Right atrium auricular region (tissue), 2 donors: Measurements from ENCODE around the gene GLRX2. TPM values are rescaled to one million over a fixed set of nuclear protein-coding genes. Genes with fewer than 3 reads are reported as not detected.
A peak's percentile ranks its signal among the peaks of the same experiment; 100 is the strongest.

Experiments
- DNase-seq: peaks from one replicate; pipeline ENCODE4 v3.0.0-alpha.2; 2019; ENCODE audit warnings: low spot score
- H3K27ac ChIP-seq, 2 donors: fragments of 200-600 bp; sonication (generic); 1 replicate in 1 of 2; 2 replicates in 1 of 2; pipeline ENCODE4 v1.5.1; 2016 to 2019
- H3K27me3 ChIP-seq, 2 donors: fragments of 200-600 bp; sonication (generic); one replicate each; pipeline versions ENCODE4 v1.5.1 to v1.6.0; 2017 to 2019
- H3K36me3 ChIP-seq: fragments of 200-600 bp; sonication (generic); one replicate; pipeline ENCODE4 v1.5.1; 2016
- H3K4me1 ChIP-seq, 2 donors: fragments of 200-600 bp; sonication (generic); one replicate each; pipeline versions ENCODE4 v1.5.1 to v1.6.0; 2017 to 2019
- H3K4me3 ChIP-seq, 2 donors: fragments of 200-600 bp; sonication (generic); 1 replicate in 1 of 2; 2 replicates in 1 of 2; pipeline ENCODE4 v1.5.1; 2017 to 2019; ENCODE audit warnings: mild to moderate bottlenecking in 1 of 2, moderate library complexity in 1 of 2
- H3K9me3 ChIP-seq, 2 donors: fragments of 200-600 bp; sonication (generic); one replicate each; pipeline ENCODE4 v1.5.1; 2019
- CTCF ChIP-seq, 2 donors: fragments of 200-600 bp; sonication (generic); IDR thresholded peaks; one replicate each; pipeline ENCODE4 v1.5.1; 2019; ENCODE audit warnings: antibody characterized with exemption in 2 of 2
- total RNA-seq, 2 donors: library from RNA; depleted of rRNA; stranded (reverse); fragments of >200 nt; gene quantifications; one replicate each; pipeline ENCODE4 v1.1.0, GENCODE V29; 2016

GLRX2 gene
- total RNA-seq, 2 donors from 2014 or later, result 6.8 to 12.1 TPM

DNA sequence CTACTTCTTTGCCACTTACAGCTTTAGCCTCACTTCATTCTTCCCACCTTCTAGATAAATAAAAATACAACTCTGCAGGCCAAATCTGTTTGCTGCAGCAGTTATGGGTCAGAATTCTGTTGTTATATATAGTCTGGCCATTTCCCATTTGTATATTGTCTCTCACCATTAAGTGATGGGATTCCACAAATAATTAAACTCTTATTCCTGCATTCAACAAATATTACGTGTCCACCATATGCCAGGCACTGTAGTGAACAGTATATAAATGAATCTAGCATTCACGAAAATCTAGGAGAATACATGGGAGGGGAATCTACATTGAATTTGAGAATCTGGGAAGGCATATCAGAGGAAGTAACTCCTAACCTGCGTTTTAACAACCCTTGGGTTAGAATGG, 5.7 kb upstream of the GLRX2 start:
- no peaks in the 10 kb centered on the region for H3K27me3 ChIP-seq
- DNase-seq, result no peak
- H3K4me3 ChIP-seq, result no peak overlapping the region
- no peaks in the 10 kb centered on the region for H3K36me3 ChIP-seq
- peaks cover 0 to 5% of the 10 kb centered on the region in 2 donors for H3K4me1 ChIP-seq
- no peaks in the 10 kb centered on the region for H3K9me3 ChIP-seq
- TF ChIP-seq CTCF (IDR thresholded peaks at IDR 0.05), result no peak
- peak overlapping the region in 1 of 2 donors; percentile 23 for H3K27ac ChIP-seq

GRCh38 chr1:193110246-193110645, 5.0 kb upstream of the GLRX2 start:
- Histone ChIP-seq H3K27ac (no peak overlapping the region), H3K4me3 (no peak overlapping the region), H3K27me3 (no peaks in the 10 kb centered on the region), H3K9me3 (no peaks in the 10 kb centered on the region), H3K36me3 (no peaks in the 10 kb centered on the region), H3K4me1 (no peaks in the 10 kb centered on the region)
- DNase-seq, result no peak
- TF ChIP-seq CTCF (IDR thresholded peaks at IDR 0.05), result no peak

DNA sequence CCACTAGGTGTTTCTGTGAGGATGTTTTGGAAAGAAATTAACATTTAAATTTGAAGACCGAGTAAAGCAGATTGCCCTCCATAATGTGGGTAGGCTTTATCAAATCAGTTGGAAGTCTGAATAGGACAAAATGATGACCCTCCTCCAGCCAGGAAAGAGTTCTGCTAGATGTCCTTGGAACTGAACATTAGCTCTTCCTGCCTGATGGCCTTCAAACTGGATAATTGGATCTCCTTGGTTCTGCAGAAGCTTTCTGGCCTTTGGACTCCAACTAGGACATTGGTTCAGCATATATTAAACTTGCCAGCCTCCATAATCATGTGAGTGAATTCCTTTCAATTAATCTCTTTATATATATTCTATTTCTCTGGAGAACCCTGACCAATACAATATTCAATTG, 4.4 kb upstream of the GLRX2 start:
- no peaks in the 10 kb centered on the region for H3K4me1 ChIP-seq
- TF ChIP-seq CTCF (IDR thresholded peaks at IDR 0.05), result no peak
- no peaks in the 10 kb centered on the region for H3K9me3 ChIP-seq
- H3K36me3 ChIP-seq, result no peaks in the 10 kb centered on the region
- H3K27ac ChIP-seq, result no peak overlapping the region
- no peak for DNase-seq
- H3K4me3 ChIP-seq, result no peak overlapping the region
- no peaks in the 10 kb centered on the region for H3K27me3 ChIP-seq

GRCh38 chr1:193108471-193108870, 3.3 kb upstream of the GLRX2 start:
- TF ChIP-seq CTCF (IDR thresholded peaks at IDR 0.05), result no peak
- no peaks in the 10 kb centered on the region for H3K9me3 ChIP-seq
- no peak for DNase-seq
- peaks cover 0 to 8% of the 10 kb centered on the region in 2 donors for H3K4me1 ChIP-seq
- H3K36me3 ChIP-seq, result no peaks in the 10 kb centered on the region
- no peaks in the 10 kb centered on the region for H3K27me3 ChIP-seq
- no peak overlapping the region for H3K27ac ChIP-seq
- H3K4me3 ChIP-seq, result no peak overlapping the region

- peak overlapping the region; percentile 93 for H3K27ac ChIP-seq
- H3K36me3 ChIP-seq, result peaks cover under 1% of the 10 kb centered on the region
- no peak for DNase-seq
- no peaks in the 10 kb centered on the region for H3K9me3 ChIP-seq
- H3K27me3 ChIP-seq, result no peaks in the 10 kb centered on the region
- H3K4me1 ChIP-seq, result peaks cover 0 to 18% of the 10 kb centered on the region in 2 donors
- TF ChIP-seq CTCF (IDR thresholded peaks at IDR 0.05), result no peak
- H3K4me3 ChIP-seq, result peak overlapping the region; percentile 82
Observed at GRCh38 chr1:193105821-193106177, 585 bp upstream of the GLRX2 start.

GRCh38 chr1:193104502-193104906, 710 bp downstream of the GLRX2 start:
- H3K4me3 ChIP-seq, result peak overlapping the region; percentile 82
- peak overlapping the region; percentile 93 for H3K27ac ChIP-seq
- peaks cover 13% of the 10 kb centered on the region for H3K36me3 ChIP-seq
- DNase-seq, result no peak
- no peaks in the 10 kb centered on the region for H3K9me3 ChIP-seq
- H3K27me3 ChIP-seq, result no peaks in the 10 kb centered on the region
- peaks cover 0 to 18% of the 10 kb centered on the region in 2 donors for H3K4me1 ChIP-seq
- no peak for TF ChIP-seq CTCF (IDR thresholded peaks at IDR 0.05)
